HCT116 (cell line): ENCODE results near the gene PLCH2. TPM values are rescaled to one million over a fixed set of nuclear protein-coding genes. Genes with fewer than 3 reads are reported as not detected.
A peak's percentile ranks its signal among the peaks of the same experiment; 100 is the strongest.

Source experiments
- ATAC-seq: fragments of 200-7000 bp; cut with Tn5 transposase; 2 replicates; pipeline ENCODE4 v1.9.1; 2020; ENCODE audit warnings: mild to moderate bottlenecking, moderate library complexity
- BruUV-seq: library from RNA; stranded (reverse); fragments of 400-500 nt; replicated peaks from 2 replicates; lab custom pipeline; 2021; lab: Mats Ljungman, UMichigan
- CTCF ChIA-PET: fragments of 300-600 bp; sonication (Branson Sonifier 250); formaldehyde crosslinking; loops from one replicate; lab custom pipeline; 2021; ENCODE audit warnings: antibody characterized with exemption; lab: Charles Lee
- POLR2A ChIA-PET: fragments of 300-600, 350-600 bp; sonication (Branson Sonifier 250); formaldehyde crosslinking; loops from one replicate; lab custom pipeline; 2021; ENCODE audit warnings: antibody characterized with exemption; lab: Charles Lee
- RAD21 ChIA-PET, 2 experiments: fragments of 300-600 bp; sonication (Branson Sonifier 250); formaldehyde crosslinking; loops; one replicate each; lab custom pipeline; 2023; ENCODE audit warnings: low total read pairs in 2 of 2; ENCODE audit not compliant: uncharacterized antibody in 2 of 2, unreplicated experiment in 2 of 2, low non-redundant PET in 1 of 2; lab: Charles Lee
- DNase-seq: peaks from one replicate; pipeline ENCODE4 v3.0.0-alpha.2; 2010; ENCODE audit warnings: low read depth, low spot score
- H2AFZ ChIP-seq: fragments of 200-600 bp; shearing (Covaris generic), sonication (generic); 2 replicates; pipeline ENCODE4 v1.6.1; 2017; ENCODE audit warnings: low read depth, mixed run types, mixed read lengths, antibody characterized with exemption, low read length; ENCODE audit not compliant: poor library complexity, severe bottlenecking
- H3K27ac ChIP-seq: 2 replicates; pipeline ENCODE4 v1.5.1; 2012; ENCODE audit warnings: low read depth, low read length
- H3K27me3 ChIP-seq: fragments of 200-600 bp; sonication (generic); 2 replicates; pipeline ENCODE4 v1.6.1; 2016; ENCODE audit warnings: mixed run types, low read length, mixed read lengths; ENCODE audit not compliant: insufficient read depth
- H3K36me3 ChIP-seq, 2 experiments: fragments of 200-500 bp in 1 of 2; fragments of 200-600 bp in 1 of 2; sonication (Bioruptor generic) in 1 of 2; sonication (generic) in 1 of 2; 2 replicates each; pipeline versions ENCODE4 v1.5.1 to v1.6.1; 2014 to 2016; ENCODE audit warnings: low read length in 2 of 2, inconsistent platforms in 1 of 2, mixed read lengths in 1 of 2, mixed run types in 1 of 2; ENCODE audit not compliant: insufficient read depth in 2 of 2, control insufficient read depth in 1 of 2
- H3K4me1 ChIP-seq, 2 experiments: fragments of 200-600 bp in 1 of 2; sonication (generic) in 1 of 2; 2 replicates each; pipeline versions ENCODE4 v1.5.1 to v1.6.1; 2012 to 2017; ENCODE audit warnings: low read length in 2 of 2, inconsistent platforms in 1 of 2, mild to moderate bottlenecking in 1 of 2, mixed read lengths in 1 of 2, mixed run types in 1 of 2, moderate library complexity in 1 of 2; ENCODE audit not compliant: insufficient read depth in 2 of 2, control insufficient read depth in 1 of 2
- H3K4me2 ChIP-seq: fragments of 200-600 bp; sonication (generic); 2 replicates; pipeline ENCODE4 v1.6.1; 2017; ENCODE audit warnings: mixed run types, low read length, mixed read lengths
- H3K4me3 ChIP-seq, 2 experiments: fragments of 200-600 bp in 1 of 2; sonication (generic) in 1 of 2; replicated peaks in 1 of 2; 2 replicates each; pipeline ENCODE4 v1.5.1; 2011 to 2016; ENCODE audit warnings: low read length in 2 of 2, control low read depth in 1 of 2, low read depth in 1 of 2, mild to moderate bottlenecking in 1 of 2, mixed read lengths in 1 of 2, mixed run types in 1 of 2
- H3K79me2 ChIP-seq: fragments of 200-600 bp; sonication (generic); 2 replicates; pipeline ENCODE4 v1.6.1; 2017; ENCODE audit warnings: mild to moderate bottlenecking, mixed run types, low read length, moderate library complexity, mixed read lengths; ENCODE audit not compliant: insufficient read depth
- H3K9ac ChIP-seq: fragments of 200-600 bp; sonication (generic); 2 replicates; pipeline ENCODE4 v1.6.1; 2016; ENCODE audit warnings: low read length, mixed read lengths
- H3K9me2 ChIP-seq: fragments of 200-600 bp; sonication (generic), shearing (Covaris generic); 2 replicates; pipeline ENCODE4 v1.6.1; 2017; ENCODE audit warnings: mixed run types, mild to moderate bottlenecking, moderate library complexity; ENCODE audit not compliant: insufficient read depth
- H3K9me3 ChIP-seq, 2 experiments: fragments of 200-500 bp in 1 of 2; fragments of 200-600 bp in 1 of 2; sonication (Bioruptor generic) in 1 of 2; sonication (generic) in 1 of 2; 2 replicates each; pipeline ENCODE4 v1.6.1; 2014 to 2017; ENCODE audit warnings: low read length in 2 of 2, mixed read lengths in 2 of 2, inconsistent platforms in 1 of 2, low read depth in 1 of 2, mild to moderate bottlenecking in 1 of 2, mixed run types in 1 of 2, moderate library complexity in 1 of 2; ENCODE audit not compliant: control insufficient read depth in 1 of 2, insufficient read depth in 1 of 2
- H4K20me1 ChIP-seq: fragments of 200-600 bp; sonication (generic), shearing (Covaris generic); 2 replicates; pipeline ENCODE4 v1.6.1; 2017; ENCODE audit warnings: mixed run types, mild to moderate bottlenecking, moderate library complexity; ENCODE audit not compliant: insufficient read depth
- CTCF ChIP-seq, 3 experiments: fragments of 200-600 bp in 1 of 3; sonication (generic) in 1 of 3; IDR thresholded peaks in 2 of 3; conservative IDR thresholded peaks in 1 of 3; 2 replicates each; pipeline ENCODE4 v1.5.1; 2012 to 2017; ENCODE audit warnings: low read depth in 2 of 3, low read length in 2 of 3, antibody characterized with exemption in 1 of 3, borderline replicate concordance in 1 of 3, control low read depth in 1 of 3, mild to moderate bottlenecking in 1 of 3, mixed read lengths in 1 of 3, mixed run types in 1 of 3, moderate library complexity in 1 of 3; ENCODE audit not compliant: insufficient read depth in 1 of 3
- ELF1 ChIP-seq: IDR thresholded peaks from 2 replicates; pipeline ENCODE4 v1.6.1; 2012; ENCODE audit warnings: low read depth, borderline replicate concordance
- POLR2A ChIP-seq: IDR thresholded peaks from 2 replicates; pipeline ENCODE4 v1.7.0; 2011; ENCODE audit warnings: borderline replicate concordance; ENCODE audit not compliant: insufficient read depth, insufficient read length; ENCODE audit errors: extremely low read depth
- ZFX ChIP-seq: fragments of 450-650 bp; IDR thresholded peaks from 2 replicates; pipeline ENCODE4 v1.6.1; 2017
- intact Hi-C: fragments of 100-400 bp; cut with micrococcal nuclease; formaldehyde crosslinking; loops from 2 replicates; pipeline ENCODE4 v1.10.0; 2022
- total RNA-seq: library from RNA; stranded (reverse); gene quantifications from one replicate; pipeline ENCODE4 v1.2.1, GENCODE V29; 2021; ENCODE audit not compliant: unreplicated experiment

Gene PLCH2
- total RNA-seq, 1 experiment from 2014 or later: 2.0 TPM

GRCh38 chr1:2553871-2554620 lies 78.0 kb downstream of the PLCH2 start:
- no peak overlapping the region for H3K4me2 ChIP-seq
- ChIA-PET RAD21 (no interaction called here), POLR2A (no interaction called here), CTCF (no interaction called here)
- TF ChIP-seq POLR2A (no peak), ELF1 (no peak)
- no peaks in the 10 kb centered on the region for H3K9me2 ChIP-seq
- no peak overlapping the region for H3K27ac ChIP-seq
- H3K4me1 ChIP-seq: peaks cover 3% of the 10 kb centered on the region in 2 experiments
- H4K20me1 ChIP-seq: no peaks in the 10 kb centered on the region
- no peak overlapping the region for H3K4me3 ChIP-seq
- no TSS peak for BruUV-seq
- H3K27me3 ChIP-seq: no peaks in the 10 kb centered on the region
- intact Hi-C loops: no loop called here
- no peak overlapping the region for H3K9ac ChIP-seq
- no peak overlapping the region for H2AFZ ChIP-seq
- no peaks in the 10 kb centered on the region for H3K79me2 ChIP-seq
- no peak for DNase-seq
- no peaks in the 10 kb centered on the region for H3K36me3 ChIP-seq
- H3K9me3 ChIP-seq: no peaks in the 10 kb centered on the region
- ATAC-seq: no peak

DNA sequence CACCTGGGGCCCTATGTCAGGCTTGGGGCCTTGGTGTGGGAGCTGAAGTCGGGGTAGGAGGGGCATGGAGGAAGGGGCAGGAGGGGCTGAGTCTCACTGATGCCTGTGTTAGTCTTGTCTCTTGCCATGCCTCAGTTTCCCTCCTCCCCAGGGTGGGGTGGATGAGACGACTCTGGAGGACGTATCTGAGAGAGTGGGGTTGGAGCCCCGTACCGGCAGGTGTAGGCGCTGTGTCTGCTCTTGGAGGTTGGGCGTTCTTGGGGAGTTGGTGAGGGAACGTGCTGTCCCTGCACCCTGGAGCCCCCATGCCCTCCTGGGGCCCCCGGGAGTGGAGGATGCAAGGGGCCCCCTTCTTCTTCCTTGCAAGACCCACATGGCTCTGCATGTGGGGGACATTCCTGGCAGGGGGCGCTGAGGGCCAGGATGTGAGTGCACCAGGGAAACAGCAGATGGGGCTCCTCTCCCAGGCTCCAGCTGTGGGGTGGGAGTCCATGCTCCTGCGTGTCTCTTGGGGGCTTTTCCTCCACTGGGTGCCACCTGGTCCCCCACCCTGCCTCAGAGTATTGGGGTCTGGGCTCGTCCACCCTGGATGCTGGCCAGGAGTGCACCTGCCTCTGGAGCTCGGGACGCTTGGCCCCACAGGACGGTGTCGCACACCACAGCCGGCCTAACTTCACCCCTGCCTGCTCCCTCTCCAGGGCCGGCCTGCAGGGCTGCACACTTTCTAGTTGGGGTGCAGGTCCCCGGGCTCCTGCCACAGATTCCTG lies 78.7 kb downstream of the PLCH2 start:
- Histone ChIP-seq H4K20me1 (no peaks in the 10 kb centered on the region), H2AFZ (no peak overlapping the region), H3K9ac (no peak overlapping the region), H3K4me2 (no peak overlapping the region), H3K36me3 (no peaks in the 10 kb centered on the region), H3K9me3 (no peaks in the 10 kb centered on the region), H3K9me2 (no peaks in the 10 kb centered on the region), H3K4me1 (no peaks in the 10 kb centered on the region), H3K27me3 (no peaks in the 10 kb centered on the region), H3K27ac (no peak overlapping the region), H3K79me2 (no peaks in the 10 kb centered on the region), H3K4me3 (no peak overlapping the region)
- RAD21 ChIA-PET: no interaction called here
- CTCF ChIA-PET: no interaction called here
- ATAC-seq: peak; percentile 38; the same call in 1 of the 2 replicates
- POLR2A ChIA-PET: no interaction called here
- BruUV-seq: no TSS peak
- no peak for DNase-seq
- intact Hi-C loops: no loop called here
- TF ChIP-seq CTCF (IDR thresholded peaks at IDR 0.05 in 2 of 3, conservative IDR thresholded peaks at IDR 0.05 in 1 of 3; ENCODE audit: borderline replicate concordance in 1 of 3, insufficient read depth in 1 of 3, low read depth in 2 of 3, low read length in 2 of 3) (peak in 2 of 3 experiments; percentile 46 to 48; a peak in 4 of 6 replicates), ZFX (no peak)

Other genes starting within 250 kb of the PLCH2 start
- gene SKI, start 248.0 kb upstream of the PLCH2 start, total RNA-seq: 56.2 TPM
- 21.4 TPM for gene MORN1, start 84.7 kb upstream of the PLCH2 start, total RNA-seq
- 155 TPM for gene RER1, start 84.4 kb upstream of the PLCH2 start, total RNA-seq
- 27.9 TPM for gene PEX10, start 63.7 kb upstream of the PLCH2 start, total RNA-seq
- gene PANK4, start 50.3 kb downstream of the PLCH2 start, total RNA-seq: 38.5 TPM
- gene HES5, start 54.0 kb downstream of the PLCH2 start, total RNA-seq: not detected
- 0.66 TPM for gene TNFRSF14, start 80.1 kb downstream of the PLCH2 start, total RNA-seq
- 32.2 TPM for gene PRXL2B, start 110.5 kb downstream of the PLCH2 start, total RNA-seq
- gene MMEL1, start 156.7 kb downstream of the PLCH2 start, total RNA-seq: 2.7 TPM